MCF 10A (cell line): Measurements from ENCODE around the gene ITGB4. TPM values are rescaled to one million over a fixed set of nuclear protein-coding genes. Genes with fewer than 3 reads are reported as not detected.

Experiments
- Bru-seq: library from RNA; stranded (reverse); fragments of 400-500 nt; gene quantifications from one replicate; lab custom pipeline; 2021; lab: Mats Ljungman, UMichigan
- BruChase-seq, 2 experiments: library from RNA; stranded (reverse); fragments of 400-500 nt; gene quantifications; one replicate each; lab custom pipeline; 2021; lab: Mats Ljungman, UMichigan
- BruUV-seq: library from RNA; stranded (reverse); fragments of 400-500 nt; replicated peaks from 2 replicates; lab custom pipeline; 2021; lab: Mats Ljungman, UMichigan
- CTCF ChIA-PET: fragments of 300-600 bp; sonication (Branson Sonifier 250); formaldehyde crosslinking; extraction: SDS; loops from one replicate; lab custom pipeline; 2021; ENCODE audit warnings: antibody characterized with exemption, inconsistent platforms; lab: Yijun Ruan, JAX
- POLR2A ChIA-PET: fragments of 300-600, 350-650 bp; sonication (Branson Sonifier 250); formaldehyde crosslinking; extraction: SDS; loops from one replicate; lab custom pipeline; 2020; ENCODE audit warnings: antibody characterized with exemption, inconsistent platforms; lab: Yijun Ruan, JAX
- DNase-seq: peaks from one replicate; pipeline ENCODE4 v3.0.0-alpha.2; 2018; ENCODE audit not compliant: unreplicated experiment
- H3K27ac Mint-ChIP-seq: one replicate; pipeline ENCODE4 v1.8.0; 2022; ENCODE audit warnings: mild to moderate bottlenecking, low read depth, mixed read lengths; ENCODE audit not compliant: unreplicated experiment
- H3K27me3 Mint-ChIP-seq: one replicate; pipeline ENCODE4 v1.8.0; 2022; ENCODE audit warnings: mixed read lengths; ENCODE audit not compliant: insufficient read depth, unreplicated experiment
- H3K36me3 Mint-ChIP-seq: one replicate; pipeline ENCODE4 v1.8.0; 2022; ENCODE audit warnings: mild to moderate bottlenecking, moderate library complexity, mixed read lengths; ENCODE audit not compliant: insufficient read depth, unreplicated experiment
- H3K4me1 Mint-ChIP-seq: one replicate; pipeline ENCODE4 v1.8.0; 2022; ENCODE audit warnings: mixed read lengths; ENCODE audit not compliant: insufficient read depth, unreplicated experiment
- H3K4me3 Mint-ChIP-seq: one replicate; pipeline ENCODE4 v1.8.0; 2022; ENCODE audit warnings: mild to moderate bottlenecking, moderate library complexity, mixed read lengths; ENCODE audit not compliant: unreplicated experiment
- H3K9me3 Mint-ChIP-seq: one replicate; pipeline ENCODE4 v1.8.0; 2022; ENCODE audit warnings: mixed read lengths; ENCODE audit not compliant: unreplicated experiment
- CTCF ChIP-seq: fragments of 200-600 bp; IDR thresholded peaks from one replicate; pipeline ENCODE4 v1.8.0; 2022; ENCODE audit warnings: antibody characterized with exemption, mild to moderate bottlenecking; ENCODE audit not compliant: unreplicated experiment
- intact Hi-C: fragments of 100-400 bp; cut with micrococcal nuclease; formaldehyde crosslinking; loops from 2 replicates; pipeline ENCODE4 v1.14.1; 2022
- long read RNA-seq: library from polyadenylated mRNA; stranded (forward); transcript quantifications from one replicate; pipeline ENCODE4 v2.0.0, GENCODE V29; 2022
- total RNA-seq: library from RNA; stranded (reverse); gene quantifications from 2 replicates; pipeline ENCODE4 v1.2.3, GENCODE V29; 2022

The ITGB4 gene
- total RNA-seq (727 and 1,054 TPM in 2 replicates), Bru-seq, nascent RNA (percentile 77 among the genes with signal in this experiment), BruChase-seq, experiment 1, labeled RNA remaining after a 6-hour chase (percentile 89 among the genes with signal in this experiment), BruChase-seq, experiment 2, labeled RNA remaining after a 2-hour chase (percentile 79 among the genes with signal in this experiment)
- long read RNA-seq, full-length matches to known transcripts = 252 of 1,361 reads
- long read RNA-seq, partial matches to known transcripts = 899 of 1,361 reads
- long read RNA-seq, other reads (novel, unspliced or antisense) = 210 of 1,361 reads

- Mint-ChIP-seq H3K27ac (peak within 1 kb of the TSS; percentile 78), H3K9me3 (no peaks in the 10 kb centered on the region), H3K27me3 (no peaks in the 10 kb centered on the region), H3K36me3 (peaks cover 42% of the 10 kb centered on the region), H3K4me3 (peak within 1 kb of the TSS; percentile 87), H3K4me1 (peaks cover 6% of the 10 kb centered on the region)
- intact Hi-C loops = no loop called here
- BruUV-seq = no TSS peak
- ChIA-PET CTCF (interaction anchor here (0.8 to 5.2 kb wide), 10 partner anchors 14 to 87 kb away, joined by 3 to 59 read pairs (median 3); partner anchors contain the start of gene SMIM5), POLR2A (interaction anchor here (0.6 to 28.4 kb wide), 17 partner anchors 10 to 158 kb away, joined by 3 to 748 read pairs (median 9); partner anchors contain the start of genes RECQL5, SAP30BP, SMIM5 and TRIM47)
- DNase-seq = peak; percentile 85
- no peak for TF ChIP-seq CTCF
Observed at GRCh38 chr17:75720656-75721462, at the start of gene ITGB4. ITGB4 (plus strand) TSS chr17:75721459; CDS start chr17:75724704, 3,245 bp downstream.

GRCh38 chr17:75672011-75672410 is 49.2 kb upstream of the ITGB4 start:
- no peaks in the 10 kb centered on the region for H3K9me3 Mint-ChIP-seq
- intact Hi-C loops = no loop called here

GRCh38 chr17:75673487-75673886 is 47.8 kb upstream of the ITGB4 start:
- Mint-ChIP-seq H3K4me1 (peaks cover 2% of the 10 kb centered on the region), H3K36me3 (peaks cover 74% of the 10 kb centered on the region), H3K27me3 (no peaks in the 10 kb centered on the region), H3K27ac (no peak overlapping the region), H3K9me3 (no peaks in the 10 kb centered on the region), H3K4me3 (no peak overlapping the region)
- no TSS peak for BruUV-seq
- intact Hi-C loops = no loop called here
- no peak for DNase-seq
- no peak for TF ChIP-seq CTCF
- CTCF ChIA-PET = interaction anchor here (0.5 to 12.7 kb wide), 7 partner anchors 47 to 305 kb away, joined by 3 to 152 read pairs (median 4); partner anchors contain the start of genes ACOX1 and UNK
- POLR2A ChIA-PET = interaction anchor here (0.9 to 26.7 kb wide), 6 partner anchors 10 to 106 kb away, joined by 4 to 748 read pairs (median 11); partner anchors contain the start of gene ITGB4

More at GRCh38 chr17:75672011-75672410, 49.2 kb upstream of the ITGB4 start:
- no peak for TF ChIP-seq CTCF
- Mint-ChIP-seq H3K4me1 (peaks cover 7% of the 10 kb centered on the region), H3K27ac (no peak overlapping the region), H3K27me3 (no peaks in the 10 kb centered on the region), H3K36me3 (peaks cover 67% of the 10 kb centered on the region), H3K4me3 (no peak overlapping the region)
- DNase-seq = no peak
- no TSS peak for BruUV-seq
- CTCF ChIA-PET = interaction anchor here (0.9 to 2.2 kb wide), 5 partner anchors 9 to 233 kb away, joined by 3 to 22 read pairs (median 3); no protein-coding TSS in a partner anchor
- POLR2A ChIA-PET = interaction anchor here (0.9 to 26.7 kb wide), 5 partner anchors 12 to 169 kb away, joined by 3 to 748 read pairs (median 6); partner anchors contain the start of gene ITGB4
